Measurements from ENCODE around the gene P2RY2. TPM values are rescaled to one million over a fixed set of nuclear protein-coding genes. Genes with fewer than 3 reads are reported as not detected.

Gene P2RY2
- total RNA-seq, 1 donor from 2014 or later = 0.30 TPM

DNA sequence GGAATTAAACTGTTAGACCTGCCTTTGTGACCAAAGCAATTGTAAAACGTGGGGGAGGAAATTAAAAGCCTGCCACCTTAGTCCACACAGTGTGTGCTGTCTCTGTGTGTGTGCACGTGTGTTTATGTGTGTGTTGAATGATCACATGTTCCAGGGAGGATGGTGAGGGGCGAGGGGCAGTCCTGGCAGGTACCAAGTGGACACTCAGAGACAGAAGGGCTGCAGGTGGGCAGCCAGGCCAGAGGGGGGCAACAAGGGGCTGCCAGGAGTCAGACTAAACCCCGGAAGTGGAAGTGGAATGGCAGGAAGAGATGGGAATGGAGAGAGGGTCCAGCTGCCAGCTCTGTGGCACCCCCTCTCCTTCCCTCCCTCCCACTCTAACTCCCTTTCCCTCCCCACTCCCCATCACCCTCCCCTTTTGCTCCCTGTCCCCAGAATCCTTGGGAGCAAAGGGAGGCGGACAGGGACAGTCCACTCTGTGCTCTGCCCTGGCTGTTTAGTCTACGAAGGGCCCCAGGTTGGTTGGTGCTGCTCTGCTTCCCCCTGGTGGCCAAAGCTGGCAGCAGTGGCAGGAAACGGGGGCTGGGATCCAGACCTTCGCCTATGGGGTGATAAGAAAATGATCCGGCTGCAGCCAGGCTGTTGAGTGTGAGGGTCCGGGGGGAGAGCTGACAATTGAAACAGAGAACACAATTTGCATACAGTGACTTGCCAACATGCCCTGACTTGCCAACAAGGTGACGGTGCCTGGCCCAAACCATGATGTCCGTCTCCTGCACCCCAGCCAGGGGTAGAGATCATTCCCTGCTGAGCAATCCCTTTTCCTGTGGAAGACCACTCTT lies 24.4 kb downstream of the P2RY2 start:
- Histone ChIP-seq H3K27me3 (ENCODE audit: insufficient read depth, low read length) (peaks cover 3% of the 10 kb centered on the region), H3K4me1 (ENCODE audit: insufficient read depth, low read length) (peaks cover 3% of the 10 kb centered on the region), H3K27ac (ENCODE audit: low read depth, low read length) (no peak overlapping the region), H2AFZ (ENCODE audit: low read depth, low read length) (peak overlapping the region; percentile 89), H3K9ac (ENCODE audit: low read length) (peak overlapping the region; percentile 69), H4K20me1 (ENCODE audit: insufficient read depth, low read length) (no peaks in the 10 kb centered on the region), H3K4me2 (ENCODE audit: low read length) (peak overlapping the region; percentile 81), H3K36me3 (ENCODE audit: insufficient read depth, low read length) (no peaks in the 10 kb centered on the region), H3K9me3 (ENCODE audit: insufficient read depth, low read depth, low read length) (no peaks in the 10 kb centered on the region), H3K79me2 (ENCODE audit: insufficient read depth, low read length) (no peaks in the 10 kb centered on the region), H3K4me3 (ENCODE audit: insufficient read depth, low read depth, low read length) (no peak overlapping the region)
- TF ChIP-seq, protein P1, sequence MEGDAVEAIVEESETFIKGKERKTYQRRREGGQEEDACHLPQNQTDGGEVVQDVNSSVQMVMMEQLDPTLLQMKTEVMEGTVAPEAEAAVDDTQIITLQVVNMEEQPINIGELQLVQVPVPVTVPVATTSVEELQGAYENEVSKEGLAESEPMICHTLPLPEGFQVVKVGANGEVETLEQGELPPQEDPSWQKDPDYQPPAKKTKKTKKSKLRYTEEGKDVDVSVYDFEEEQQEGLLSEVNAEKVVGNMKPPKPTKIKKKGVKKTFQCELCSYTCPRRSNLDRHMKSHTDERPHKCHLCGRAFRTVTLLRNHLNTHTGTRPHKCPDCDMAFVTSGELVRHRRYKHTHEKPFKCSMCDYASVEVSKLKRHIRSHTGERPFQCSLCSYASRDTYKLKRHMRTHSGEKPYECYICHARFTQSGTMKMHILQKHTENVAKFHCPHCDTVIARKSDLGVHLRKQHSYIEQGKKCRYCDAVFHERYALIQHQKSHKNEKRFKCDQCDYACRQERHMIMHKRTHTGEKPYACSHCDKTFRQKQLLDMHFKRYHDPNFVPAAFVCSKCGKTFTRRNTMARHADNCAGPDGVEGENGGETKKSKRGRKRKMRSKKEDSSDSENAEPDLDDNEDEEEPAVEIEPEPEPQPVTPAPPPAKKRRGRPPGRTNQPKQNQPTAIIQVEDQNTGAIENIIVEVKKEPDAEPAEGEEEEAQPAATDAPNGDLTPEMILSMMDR (IDR thresholded peaks at IDR 0.05; ENCODE audit: insufficient read depth, low read depth, low read length) = peak; percentile 76
- TF ChIP-seq EZH2 (IDR thresholded peaks at IDR 0.05; ENCODE audit: insufficient read depth, low read length) = no peak
- Mint-ChIP-seq H3K36me3 (ENCODE audit: low read depth, unreplicated experiment) (no peaks in the 10 kb centered on the region), H3K4me1 (ENCODE audit: low read depth, unreplicated experiment) (peaks cover 4% of the 10 kb centered on the region), H3K27ac (ENCODE audit: unreplicated experiment) (no peak overlapping the region), H3K27me3 (ENCODE audit: low read depth, unreplicated experiment) (peaks cover 37% of the 10 kb centered on the region), H3K9me3 (ENCODE audit: unreplicated experiment) (no peaks in the 10 kb centered on the region), H3K4me3 (ENCODE audit: unreplicated experiment) (no peak overlapping the region)
- DNase-seq (ENCODE audit: low read depth) (peak; percentile 36), FAIRE-seq (no peak)

DNA sequence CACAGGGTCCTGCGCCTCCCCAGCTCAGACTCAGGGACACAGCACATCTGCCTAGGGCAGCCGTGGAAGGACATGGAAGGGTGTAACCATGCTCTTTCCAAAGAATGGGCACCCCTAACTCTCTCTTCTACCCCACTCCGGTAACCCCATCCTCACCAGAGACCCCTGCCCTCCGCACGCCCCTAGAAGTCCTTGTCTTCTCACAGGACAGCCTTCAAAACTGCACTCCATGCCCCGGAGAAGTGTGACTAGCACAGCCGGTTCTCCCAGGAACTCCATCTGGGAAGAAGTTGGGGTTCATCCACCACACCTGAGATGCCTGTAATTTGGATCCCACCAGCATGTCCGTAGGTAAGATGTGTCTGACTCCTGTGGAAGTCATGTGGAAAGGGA lies 25.0 kb downstream of the P2RY2 start:
- Mint-ChIP-seq H3K36me3 (ENCODE audit: low read depth, unreplicated experiment) (no peaks in the 10 kb centered on the region), H3K27ac (ENCODE audit: unreplicated experiment) (no peak overlapping the region), H3K9me3 (ENCODE audit: unreplicated experiment) (no peaks in the 10 kb centered on the region), H3K27me3 (ENCODE audit: low read depth, unreplicated experiment) (peaks cover 33% of the 10 kb centered on the region), H3K4me1 (ENCODE audit: low read depth, unreplicated experiment) (peaks cover 1% of the 10 kb centered on the region), H3K4me3 (ENCODE audit: unreplicated experiment) (no peak overlapping the region)
- H3K4me2 ChIP-seq (ENCODE audit: low read length) = peak overlapping the region; percentile 81
- FAIRE-seq = no peak
- H3K27me3 ChIP-seq (ENCODE audit: insufficient read depth, low read length) = peaks cover 3% of the 10 kb centered on the region
- H3K4me3 ChIP-seq (ENCODE audit: insufficient read depth, low read depth, low read length) = no peak overlapping the region
- TF ChIP-seq, protein P1 (IDR thresholded peaks at IDR 0.05; ENCODE audit: insufficient read depth, low read depth, low read length) = no peak
- no peak for TF ChIP-seq EZH2 (IDR thresholded peaks at IDR 0.05; ENCODE audit: insufficient read depth, low read length)
- H3K9me3 ChIP-seq (ENCODE audit: insufficient read depth, low read depth, low read length) = no peaks in the 10 kb centered on the region
- H3K79me2 ChIP-seq (ENCODE audit: insufficient read depth, low read length) = no peaks in the 10 kb centered on the region
- peak overlapping the region; percentile 89 for H2AFZ ChIP-seq (ENCODE audit: low read depth, low read length)
- H3K4me1 ChIP-seq (ENCODE audit: insufficient read depth, low read length) = peaks cover 3% of the 10 kb centered on the region
- H3K27ac ChIP-seq (ENCODE audit: low read depth, low read length) = no peak overlapping the region
- no peak for DNase-seq (ENCODE audit: low read depth)
- no peaks in the 10 kb centered on the region for H3K36me3 ChIP-seq (ENCODE audit: insufficient read depth, low read length)
- peak overlapping the region; percentile 69 for H3K9ac ChIP-seq (ENCODE audit: low read length)
- H4K20me1 ChIP-seq (ENCODE audit: insufficient read depth, low read length) = no peaks in the 10 kb centered on the region

Measured in astrocyte (in vitro differentiated cells and primary cell).